ENCODE data around the gene ECI1.
"Not testable (repeated sequence)": the region's sequence is repeated elsewhere in the genome, so short reads cannot be mapped to it uniquely, and the experiment has no call there.

ECI1 gene

DNA sequence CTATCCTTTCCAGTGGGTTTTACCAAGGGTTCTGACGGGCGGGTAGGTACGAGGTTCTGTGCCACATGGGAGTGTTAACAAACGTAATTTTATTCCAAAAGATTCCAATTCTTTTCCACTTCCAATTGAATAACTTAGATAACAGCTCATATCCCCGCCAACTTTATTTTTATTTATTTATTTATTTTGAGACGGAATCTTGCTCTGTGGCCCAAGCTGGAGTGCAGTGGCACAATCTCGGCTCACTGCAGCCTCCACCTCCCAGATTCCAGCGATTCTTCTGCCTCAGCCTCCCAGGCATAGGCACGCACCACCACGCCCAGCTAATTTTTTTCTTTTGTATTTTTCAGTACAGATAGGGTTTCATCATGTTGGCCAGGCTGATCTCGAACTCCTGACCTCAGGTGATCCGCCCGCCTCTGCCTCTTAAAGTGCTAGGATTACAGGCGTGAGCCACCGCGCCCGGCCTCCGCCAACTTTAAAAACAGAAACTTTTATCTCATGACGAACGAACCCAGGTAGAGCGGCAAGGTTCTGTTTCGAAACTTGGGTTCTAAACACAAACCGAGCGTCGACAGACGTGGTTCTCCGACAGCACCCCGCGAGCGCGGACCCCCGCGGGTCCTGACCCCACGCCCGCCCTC is 613 bp downstream of the ECI1 start:
- H3K36me3 Mint-ChIP-seq, result no peaks in the 10 kb centered on the region
- peak overlapping the region; percentile 72 for H3K27ac Mint-ChIP-seq
- H3K4me3 Mint-ChIP-seq, result peak overlapping the region; percentile 90
- H3K27me3 Mint-ChIP-seq, result no peaks in the 10 kb centered on the region
- H3K9me3 Mint-ChIP-seq (ENCODE audit: low read depth), result no peaks in the 10 kb centered on the region
- peaks cover 12% of the 10 kb centered on the region for H3K4me1 Mint-ChIP-seq (ENCODE audit: low read depth)

- no peaks in the 10 kb centered on the region for H3K9me3 Mint-ChIP-seq (ENCODE audit: low read depth)
- no peaks in the 10 kb centered on the region for H3K36me3 Mint-ChIP-seq
- H3K4me3 Mint-ChIP-seq, result no peak overlapping the region
- peaks cover 4% of the 10 kb centered on the region for H3K4me1 Mint-ChIP-seq (ENCODE audit: low read depth)
- H3K27me3 Mint-ChIP-seq, result no peaks in the 10 kb centered on the region
- no peak overlapping the region for H3K27ac Mint-ChIP-seq
Measured at GRCh38 chr16:2246301-2246885, 5.0 kb downstream of the ECI1 start.

- Mint-ChIP-seq H3K4me3 (no peak overlapping the region), H3K27me3 (no peaks in the 10 kb centered on the region), H3K9me3 (ENCODE audit: low read depth) (no peaks in the 10 kb centered on the region), H3K36me3 (no peaks in the 10 kb centered on the region), H3K27ac (no peak overlapping the region), H3K4me1 (ENCODE audit: low read depth) (no peaks in the 10 kb centered on the region)
Measured at GRCh38 chr16:2244926-2245795, 6.2 kb downstream of the ECI1 start.

DNA sequence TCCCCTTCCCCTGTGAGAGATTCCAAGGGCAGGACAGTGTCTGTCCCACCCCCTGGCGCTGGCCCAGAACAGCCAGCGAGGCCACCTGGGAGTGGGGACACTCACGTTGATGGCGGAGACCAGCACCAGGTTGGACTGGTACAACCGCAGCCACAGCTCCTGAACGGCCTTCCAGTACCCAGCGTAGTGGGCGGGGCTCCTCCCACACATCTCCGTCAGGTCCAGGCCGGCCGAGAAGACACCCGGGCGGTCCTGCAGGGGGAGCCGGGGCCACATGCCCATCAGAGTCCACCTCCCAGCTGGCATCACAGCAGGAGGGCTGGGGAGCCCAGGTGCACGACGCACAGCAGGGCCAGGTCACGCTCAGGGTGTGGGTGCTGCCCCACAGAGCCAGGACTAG is 7.1 kb downstream of the ECI1 start:
- H3K9me3 Mint-ChIP-seq (ENCODE audit: low read depth), result no peaks in the 10 kb centered on the region
- no peaks in the 10 kb centered on the region for H3K36me3 Mint-ChIP-seq
- H3K4me1 Mint-ChIP-seq (ENCODE audit: low read depth), result no peaks in the 10 kb centered on the region
- H3K27me3 Mint-ChIP-seq, result no peaks in the 10 kb centered on the region
- no peak overlapping the region for H3K4me3 Mint-ChIP-seq
- H3K27ac Mint-ChIP-seq, result no peak overlapping the region

GRCh38 chr16:2243781-2244180 is 7.6 kb downstream of the ECI1 start:
- Mint-ChIP-seq H3K27me3 (no peaks in the 10 kb centered on the region), H3K4me3 (no peak overlapping the region), H3K4me1 (ENCODE audit: low read depth) (no peaks in the 10 kb centered on the region), H3K36me3 (no peaks in the 10 kb centered on the region), H3K9me3 (ENCODE audit: low read depth) (no peaks in the 10 kb centered on the region), H3K27ac (no peak overlapping the region)

GRCh38 chr16:2243031-2243528 is 8.3 kb downstream of the ECI1 start:
- Mint-ChIP-seq H3K4me3 (no peak overlapping the region), H3K36me3 (no peaks in the 10 kb centered on the region), H3K27ac (no peak overlapping the region), H3K27me3 (no peaks in the 10 kb centered on the region), H3K4me1 (ENCODE audit: low read depth) (no peaks in the 10 kb centered on the region), H3K9me3 (ENCODE audit: low read depth) (no peaks in the 10 kb centered on the region)

DNA sequence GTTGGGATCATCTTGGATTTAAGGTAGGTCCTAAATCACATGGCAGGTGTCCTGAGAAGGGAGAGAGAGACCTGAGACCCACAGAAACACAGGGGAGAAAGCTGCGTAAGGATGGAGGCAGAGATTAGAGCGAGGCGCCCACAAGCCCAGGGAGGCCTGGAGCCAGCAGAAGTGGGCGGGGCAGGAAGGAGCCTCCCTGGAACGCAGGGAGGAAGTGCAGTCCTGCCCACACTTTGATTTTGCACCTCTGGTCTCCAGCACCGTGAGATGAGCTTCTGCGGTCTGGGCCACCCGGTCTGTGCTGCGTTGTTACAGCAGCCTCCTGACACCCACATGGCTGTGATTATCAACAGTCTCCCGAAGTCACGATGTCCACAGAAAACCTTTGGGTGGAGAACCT is 8.8 kb downstream of the ECI1 start:
- Mint-ChIP-seq H3K27ac (no peak overlapping the region), H3K4me3 (no peak overlapping the region), H3K4me1 (ENCODE audit: low read depth) (no peaks in the 10 kb centered on the region), H3K27me3 (no peaks in the 10 kb centered on the region), H3K36me3 (no peaks in the 10 kb centered on the region), H3K9me3 (ENCODE audit: low read depth) (no peaks in the 10 kb centered on the region)

- H3K4me3 Mint-ChIP-seq; H3K9me3 Mint-ChIP-seq (ENCODE audit: low read depth); H3K36me3 Mint-ChIP-seq; H3K27ac Mint-ChIP-seq; H3K4me1 Mint-ChIP-seq (ENCODE audit: low read depth); H3K27me3 Mint-ChIP-seq: not testable (repeated sequence)
Measured at GRCh38 chr16:2240331-2240730, 11.1 kb downstream of the ECI1 start.

DNA sequence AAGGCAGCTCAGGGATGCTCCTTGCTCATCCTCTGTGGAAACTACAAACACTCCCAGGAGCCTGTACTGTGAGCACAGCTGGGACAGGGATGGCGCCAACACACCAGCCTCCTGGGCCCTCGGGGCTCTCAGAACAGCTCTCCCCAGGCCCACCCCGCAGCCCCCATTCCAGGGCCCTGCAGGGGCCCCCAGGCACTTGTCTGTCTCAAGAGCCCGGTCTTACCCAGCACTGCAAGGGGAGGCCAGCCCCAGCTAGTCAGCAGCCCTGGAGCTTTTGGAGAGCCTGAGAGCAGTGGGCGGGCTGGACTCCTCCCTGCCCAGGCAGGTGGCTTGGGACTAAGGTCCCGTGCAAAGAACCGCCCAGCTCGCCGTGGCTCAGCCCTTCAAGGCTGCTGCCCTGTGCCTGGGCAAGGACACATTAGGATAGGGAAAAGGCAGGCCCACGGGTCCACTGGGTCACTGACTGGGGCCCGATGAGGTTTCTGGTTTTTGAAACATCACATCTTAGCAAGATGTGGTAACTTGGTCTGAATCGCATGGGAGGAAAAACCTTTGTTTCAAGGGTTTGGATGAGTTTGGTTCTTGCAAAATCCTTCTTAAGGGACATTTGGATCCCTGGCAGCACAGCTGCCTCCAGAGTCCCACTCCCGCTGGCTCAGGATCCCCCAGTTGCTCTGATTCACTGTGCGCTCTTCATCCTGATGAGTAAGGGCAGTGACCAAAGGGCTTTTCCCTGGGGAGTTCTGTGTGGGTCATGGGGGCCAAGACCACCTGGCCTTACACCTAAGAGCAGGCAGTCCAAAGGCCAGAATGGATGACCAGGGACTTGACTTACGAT is 12.3 kb downstream of the ECI1 start:
- Mint-ChIP-seq H3K4me3 (no peak overlapping the region), H3K27ac (no peak overlapping the region), H3K36me3 (no peaks in the 10 kb centered on the region), H3K27me3 (no peaks in the 10 kb centered on the region), H3K4me1 (ENCODE audit: low read depth) (no peaks in the 10 kb centered on the region), H3K9me3 (ENCODE audit: low read depth) (no peaks in the 10 kb centered on the region)

GRCh38 chr16:2238150-2238837 is 13.1 kb downstream of the ECI1 start:
- Mint-ChIP-seq H3K4me3 (no peak overlapping the region), H3K27ac (no peak overlapping the region), H3K36me3 (no peaks in the 10 kb centered on the region), H3K4me1 (ENCODE audit: low read depth) (no peaks in the 10 kb centered on the region), H3K9me3 (ENCODE audit: low read depth) (no peaks in the 10 kb centered on the region), H3K27me3 (no peaks in the 10 kb centered on the region)

DNA sequence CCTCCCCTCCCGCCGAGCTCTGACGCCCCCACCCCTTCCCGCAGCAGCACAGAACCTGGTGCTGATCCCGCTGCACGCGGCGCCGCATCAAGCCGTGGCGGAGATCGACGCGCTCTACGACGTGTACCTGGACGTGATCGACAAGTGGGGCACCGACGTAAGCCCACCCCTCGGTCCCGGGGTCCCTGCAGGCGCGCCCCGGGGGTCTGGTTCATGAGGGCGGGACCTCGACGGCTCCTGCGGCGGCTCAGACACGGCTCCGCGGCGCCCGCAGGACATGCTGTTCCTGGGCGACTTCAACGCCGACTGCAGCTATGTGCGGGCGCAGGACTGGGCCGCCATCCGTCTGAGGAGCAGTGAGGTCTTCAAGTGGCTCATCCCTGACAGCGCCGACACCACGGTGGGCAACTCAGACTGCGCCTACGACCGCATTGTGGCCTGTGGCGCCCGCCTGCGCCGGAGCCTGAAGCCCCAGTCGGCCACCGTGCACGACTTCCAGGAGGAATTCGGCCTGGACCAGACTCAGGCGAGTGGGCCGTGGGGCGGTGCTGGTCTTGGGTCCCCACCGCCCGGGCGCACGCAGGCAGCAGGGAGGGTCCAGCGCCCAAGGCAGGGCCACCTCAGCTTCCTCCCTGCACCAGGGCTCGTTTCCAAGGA is 13.8 kb downstream of the ECI1 start:
- Mint-ChIP-seq H3K4me3 (no peak overlapping the region), H3K27me3 (no peaks in the 10 kb centered on the region), H3K27ac (no peak overlapping the region)

GRCh38 chr16:2237102-2237482 is 14.3 kb downstream of the ECI1 start:
- Mint-ChIP-seq H3K9me3 (ENCODE audit: low read depth) (no peaks in the 10 kb centered on the region), H3K36me3 (no peaks in the 10 kb centered on the region), H3K4me1 (ENCODE audit: low read depth) (no peaks in the 10 kb centered on the region), H3K27me3 (no peaks in the 10 kb centered on the region), H3K27ac (no peak overlapping the region), H3K4me3 (no peak overlapping the region)

More for the DNA sequence above, 13.8 kb downstream of the ECI1 start:
- no peaks in the 10 kb centered on the region for H3K9me3 Mint-ChIP-seq (ENCODE audit: low read depth)
- H3K4me1 Mint-ChIP-seq (ENCODE audit: low read depth), result no peaks in the 10 kb centered on the region
- no peaks in the 10 kb centered on the region for H3K36me3 Mint-ChIP-seq

DNA sequence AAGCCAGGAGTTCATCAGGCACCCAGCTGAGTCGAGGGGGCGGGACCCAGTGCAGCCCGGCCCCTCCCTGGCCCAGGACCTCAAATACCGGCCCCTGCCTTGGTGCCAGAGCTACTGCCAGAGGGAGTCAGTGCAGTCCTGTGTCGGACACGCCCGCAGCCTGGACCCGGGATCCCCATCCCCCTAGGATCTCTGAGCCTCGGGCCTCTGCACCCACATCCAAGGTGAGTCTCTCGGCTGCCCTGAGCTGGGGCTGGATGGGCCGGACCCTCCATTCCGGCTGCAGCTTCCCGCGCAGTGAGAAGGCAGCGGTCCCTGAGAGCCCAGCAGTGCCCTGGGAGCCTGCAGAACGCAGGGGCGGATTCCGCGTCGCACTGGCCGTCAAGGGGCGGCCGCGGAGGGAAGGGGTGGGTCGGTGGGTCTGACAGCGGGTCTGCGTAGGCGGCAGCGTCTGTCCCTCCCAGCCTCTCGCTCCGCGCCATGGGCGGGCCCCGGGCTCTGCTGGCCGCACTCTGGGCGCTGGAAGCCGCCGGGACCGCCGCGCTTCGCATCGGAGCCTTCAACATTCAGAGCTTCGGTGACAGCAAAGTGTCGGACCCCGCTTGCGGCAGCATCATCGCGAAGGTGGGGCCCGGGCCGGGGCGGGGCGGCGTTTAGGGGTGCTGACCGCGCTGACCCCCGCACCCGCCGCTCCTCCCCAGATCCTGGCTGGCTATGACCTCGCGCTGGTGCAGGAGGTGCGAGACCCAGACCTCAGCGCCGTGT is 14.9 kb downstream of the ECI1 start, which contains the start of gene DNASE1L2:
DNASE1L2 (plus strand) TSS at position 108 of the 765 bp plus-strand sequence; CDS start at position 481, 373 bp downstream.
- H3K4me3 Mint-ChIP-seq, result no peak within 1 kb of the TSS
- H3K36me3 Mint-ChIP-seq, result no peaks in the 10 kb centered on the region
- no peak within 1 kb of the TSS for H3K27ac Mint-ChIP-seq
- no peaks in the 10 kb centered on the region for H3K27me3 Mint-ChIP-seq
- H3K4me1 Mint-ChIP-seq (ENCODE audit: low read depth), result no peaks in the 10 kb centered on the region
- H3K9me3 Mint-ChIP-seq (ENCODE audit: low read depth), result no peaks in the 10 kb centered on the region

Data from activated naive CD8-positive, alpha-beta T cell (primary cell).